Amygdala (tissue), 56 donors: ENCODE results near the gene ABCG8.

ENCODE experiments used
- DNase-seq, 56 donors: peaks; one replicate each; lab custom pipeline; 2025; lab: John Stamatoyannopoulos, UW

ABCG8 gene

GRCh38 chr2:43824951-43825493 is 13.7 kb upstream of the ABCG8 start:
- DNase-seq: no peak

- DNase-seq: no peak
These were observed 12.9 kb upstream of the ABCG8 start for GRCh38 chr2:43825841-43826240.

GRCh38 chr2:43826305-43827250 is 12.2 kb upstream of the ABCG8 start:
- DNase-seq: no peak

- peak in 3 of 56 donors; percentile 8 to 41 (median 14) for DNase-seq
These were observed 7.1 kb upstream of the ABCG8 start for GRCh38 chr2:43831543-43832294.

- no peak for DNase-seq
These were observed 6.3 kb upstream of the ABCG8 start for GRCh38 chr2:43832457-43832856.

- DNase-seq: no peak
These were observed 1.7 kb upstream of the ABCG8 start for GRCh38 chr2:43837033-43837432.

GRCh38 chr2:43837831-43838559 is 776 bp upstream of the ABCG8 start:
- no peak for DNase-seq

GRCh38 chr2:43839776-43840564 is 1.2 kb downstream of the ABCG8 start:
- DNase-seq: no peak

GRCh38 chr2:43840965-43841364 is 2.2 kb downstream of the ABCG8 start:
- DNase-seq: no peak

- no peak for DNase-seq
These were observed 3.4 kb downstream of the ABCG8 start for GRCh38 chr2:43841949-43842865.

GRCh38 chr2:43842866-43843226 is 4.1 kb downstream of the ABCG8 start:
- DNase-seq: no peak

- DNase-seq: no peak
These were observed 6.4 kb downstream of the ABCG8 start for GRCh38 chr2:43845181-43845580.

GRCh38 chr2:43846140-43846793 is 7.5 kb downstream of the ABCG8 start:
- DNase-seq: no peak

GRCh38 chr2:43848214-43848613 is 9.4 kb downstream of the ABCG8 start:
- no peak for DNase-seq

- no peak for DNase-seq
These were observed 12.5 kb downstream of the ABCG8 start for GRCh38 chr2:43851011-43851980.

- no peak for DNase-seq
These were observed 13.5 kb downstream of the ABCG8 start for GRCh38 chr2:43852196-43852730.
